Amniotic epithelial cell (primary cell): Measurements from ENCODE around the gene ATG16L2.

ENCODE experiments used
- DNase-seq: peaks from one replicate; pipeline ENCODE4 v3.0.0-alpha.2; 2010; ENCODE audit warnings: low read depth

Gene ATG16L2, protein sequence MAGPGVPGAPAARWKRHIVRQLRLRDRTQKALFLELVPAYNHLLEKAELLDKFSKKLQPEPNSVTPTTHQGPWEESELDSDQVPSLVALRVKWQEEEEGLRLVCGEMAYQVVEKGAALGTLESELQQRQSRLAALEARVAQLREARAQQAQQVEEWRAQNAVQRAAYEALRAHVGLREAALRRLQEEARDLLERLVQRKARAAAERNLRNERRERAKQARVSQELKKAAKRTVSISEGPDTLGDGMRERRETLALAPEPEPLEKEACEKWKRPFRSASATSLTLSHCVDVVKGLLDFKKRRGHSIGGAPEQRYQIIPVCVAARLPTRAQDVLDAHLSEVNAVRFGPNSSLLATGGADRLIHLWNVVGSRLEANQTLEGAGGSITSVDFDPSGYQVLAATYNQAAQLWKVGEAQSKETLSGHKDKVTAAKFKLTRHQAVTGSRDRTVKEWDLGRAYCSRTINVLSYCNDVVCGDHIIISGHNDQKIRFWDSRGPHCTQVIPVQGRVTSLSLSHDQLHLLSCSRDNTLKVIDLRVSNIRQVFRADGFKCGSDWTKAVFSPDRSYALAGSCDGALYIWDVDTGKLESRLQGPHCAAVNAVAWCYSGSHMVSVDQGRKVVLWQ

DNA sequence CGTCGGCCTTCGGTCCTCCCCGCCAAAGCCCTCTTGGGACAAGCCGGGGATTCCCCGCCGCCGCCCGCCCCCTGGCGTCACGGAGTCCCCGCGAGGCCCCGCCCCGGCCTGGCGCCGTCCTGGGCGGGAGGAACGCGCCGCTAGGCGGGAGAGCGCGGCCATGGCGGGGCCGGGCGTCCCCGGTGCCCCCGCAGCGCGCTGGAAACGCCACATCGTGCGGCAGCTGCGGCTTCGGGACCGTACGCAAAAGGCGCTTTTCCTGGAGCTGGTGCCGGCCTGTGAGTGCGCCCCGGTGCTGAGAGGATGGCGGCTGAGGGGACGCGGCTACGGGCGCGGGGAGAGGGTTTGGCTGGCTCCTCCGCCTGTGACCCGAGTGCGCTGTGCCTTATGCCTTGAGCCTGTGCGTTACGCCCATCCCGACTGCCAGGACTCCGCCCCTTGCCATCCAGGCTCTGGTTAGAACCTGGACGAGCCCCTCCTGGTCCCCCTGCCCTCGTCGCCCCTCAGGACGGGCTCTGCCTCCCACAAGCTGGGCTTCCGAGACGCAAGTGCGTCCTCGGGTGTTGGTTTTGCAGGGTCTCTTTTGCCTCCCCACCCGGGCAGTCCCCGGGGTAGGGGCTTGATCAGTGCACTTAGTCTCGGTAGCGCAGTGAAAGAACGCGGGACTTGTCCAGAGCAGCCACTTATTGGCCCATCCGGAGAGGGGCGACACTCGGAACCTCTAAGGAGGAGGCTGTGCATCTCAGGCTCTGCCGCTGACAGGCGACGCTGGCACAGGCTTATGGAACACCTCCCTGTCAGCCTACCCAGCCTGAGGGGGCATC, at the start of gene ATG16L2:
TSS of gene ATG16L2 (plus strand) at position 126 of the 824 bp plus-strand sequence. CDS start at position 161, 35 bp downstream.
- peak; percentile 70 for DNase-seq

DNA sequence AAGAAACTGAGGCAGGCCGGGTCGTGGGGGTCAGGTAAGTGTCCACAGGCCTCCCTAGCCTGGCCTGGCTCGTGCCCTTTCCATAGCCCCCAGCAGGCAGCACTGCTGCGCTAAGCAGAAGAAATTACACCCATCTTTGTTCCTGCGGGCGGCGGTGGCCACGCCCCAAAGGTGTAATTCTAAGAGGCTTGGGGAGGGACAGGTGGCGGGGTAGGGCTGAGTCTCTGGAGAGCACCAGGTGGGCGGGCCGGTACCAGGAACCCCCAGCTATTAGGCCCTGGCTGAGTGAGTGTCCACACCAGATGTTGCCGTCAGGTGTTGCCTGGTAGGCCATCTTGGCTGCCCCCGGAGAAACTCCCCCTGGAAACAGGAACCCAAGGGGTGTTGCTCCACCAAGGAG, 49.7 kb upstream of the ATG16L2 start:
- DNase-seq, result no peak

DNA sequence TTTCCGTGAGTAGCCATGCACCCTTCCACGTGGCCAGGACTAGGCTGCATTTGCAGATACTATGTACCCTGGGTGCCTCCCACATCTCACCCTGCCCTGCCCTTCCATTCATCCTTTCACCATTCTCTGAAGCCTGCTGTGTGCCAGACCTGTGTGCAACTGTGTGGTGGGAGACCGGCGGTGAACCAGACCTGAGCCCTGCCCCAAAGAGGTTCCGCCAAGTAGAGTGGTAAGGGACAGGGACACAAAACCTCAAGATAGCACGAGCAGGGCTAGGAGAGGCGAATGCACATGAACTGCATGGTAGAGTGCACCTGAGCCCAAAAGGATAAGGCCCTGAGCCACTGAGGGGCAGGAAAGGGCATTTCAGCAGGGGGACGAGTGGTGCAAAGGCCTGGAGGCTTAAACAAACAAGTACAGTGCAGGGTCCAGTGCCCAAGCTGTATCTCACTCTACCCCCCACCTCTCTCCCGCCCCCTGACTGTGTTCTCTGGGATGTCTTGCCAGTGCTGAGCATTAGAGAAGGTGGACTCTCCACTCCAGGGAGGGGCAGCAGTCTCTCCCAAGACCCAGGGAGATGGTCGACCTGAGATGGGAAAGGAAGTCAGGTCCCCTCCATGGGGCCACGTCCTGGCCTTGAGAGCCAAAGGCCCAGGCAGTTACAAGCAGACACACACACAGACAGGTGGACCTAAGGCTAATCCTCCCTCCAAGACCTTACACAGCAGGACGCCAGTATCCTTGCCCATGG, 47.9 kb upstream of the ATG16L2 start:
- DNase-seq, result no peak

DNA sequence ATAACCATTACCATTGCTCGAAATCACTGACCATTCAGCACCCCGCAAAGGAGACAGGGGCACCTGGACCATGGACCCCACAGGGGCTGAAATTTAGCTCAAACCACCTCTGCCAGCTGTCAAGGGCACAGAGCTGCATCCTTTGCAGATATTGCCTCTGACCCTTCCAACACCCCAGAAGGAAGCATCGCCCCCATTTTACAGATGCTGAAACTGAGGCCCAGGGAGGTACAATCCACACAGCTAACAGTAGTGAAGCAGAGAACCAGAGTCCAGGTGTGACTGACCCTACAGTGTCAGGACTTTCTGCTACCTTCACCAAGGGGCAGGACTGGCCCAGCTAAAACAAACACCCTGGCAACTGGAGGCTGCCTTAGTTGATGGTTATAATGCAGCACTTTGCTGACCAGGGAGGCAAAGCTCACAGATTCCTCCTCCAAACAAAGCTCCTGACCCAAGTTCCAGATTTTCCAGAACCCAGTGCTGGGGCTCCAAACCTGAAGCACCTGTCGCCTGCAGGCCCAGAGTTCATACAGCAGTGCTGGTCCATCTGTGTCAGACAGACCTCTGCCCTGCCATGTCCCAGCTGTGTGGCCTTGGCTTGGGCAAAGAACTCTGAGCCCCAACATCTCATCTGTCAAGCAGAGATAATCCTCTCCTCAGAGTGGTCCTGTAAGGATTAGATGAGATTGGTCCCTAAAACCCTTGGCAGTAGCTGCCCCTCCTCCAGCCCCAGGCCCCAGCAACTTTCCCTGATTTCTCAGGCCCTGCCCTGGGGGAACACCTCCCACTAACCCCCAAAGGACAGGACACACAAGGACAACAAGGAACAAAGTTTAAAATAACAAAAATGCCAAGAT, 46.8 kb upstream of the ATG16L2 start:
- no peak for DNase-seq

DNA sequence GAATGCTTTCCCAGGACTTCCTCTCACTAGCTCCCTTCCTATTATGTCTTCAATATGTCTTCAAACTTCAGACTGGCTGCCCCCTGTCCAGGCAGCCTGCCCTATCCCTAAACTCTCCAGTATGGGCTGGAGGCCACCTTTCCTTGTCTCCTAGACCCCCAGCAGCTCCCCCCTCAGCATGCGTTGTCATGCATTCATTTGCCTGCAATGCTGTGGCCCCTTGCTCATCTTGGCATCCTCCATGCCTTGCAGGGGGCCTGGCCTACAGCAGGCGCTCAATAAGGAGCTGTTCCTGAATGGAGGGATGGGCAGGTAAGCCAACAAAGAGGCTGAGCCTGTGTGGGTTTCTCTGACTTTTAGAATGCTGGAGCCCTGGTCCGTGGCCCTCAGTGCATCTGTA, 45.6 kb upstream of the ATG16L2 start:
- no peak for DNase-seq

DNA sequence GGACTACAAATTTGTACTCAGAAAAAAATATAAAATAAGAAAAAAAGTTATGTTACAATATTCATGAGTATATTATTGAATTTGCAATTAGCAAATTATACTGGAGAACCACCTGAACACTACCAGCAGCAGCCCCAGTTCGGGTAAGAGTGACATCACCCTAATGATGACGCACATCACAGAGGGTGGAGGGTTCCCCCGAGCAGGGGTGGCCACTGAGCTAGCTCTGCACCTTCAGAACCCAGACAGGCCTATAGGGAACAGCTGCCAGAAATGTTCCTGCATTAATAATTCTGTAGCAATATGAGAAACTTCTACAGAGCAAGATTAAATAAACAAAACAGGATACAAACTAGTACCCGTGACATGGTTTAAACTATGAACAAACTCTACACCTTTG, 44.5 kb upstream of the ATG16L2 start:
- DNase-seq, result peak; percentile 47

DNA sequence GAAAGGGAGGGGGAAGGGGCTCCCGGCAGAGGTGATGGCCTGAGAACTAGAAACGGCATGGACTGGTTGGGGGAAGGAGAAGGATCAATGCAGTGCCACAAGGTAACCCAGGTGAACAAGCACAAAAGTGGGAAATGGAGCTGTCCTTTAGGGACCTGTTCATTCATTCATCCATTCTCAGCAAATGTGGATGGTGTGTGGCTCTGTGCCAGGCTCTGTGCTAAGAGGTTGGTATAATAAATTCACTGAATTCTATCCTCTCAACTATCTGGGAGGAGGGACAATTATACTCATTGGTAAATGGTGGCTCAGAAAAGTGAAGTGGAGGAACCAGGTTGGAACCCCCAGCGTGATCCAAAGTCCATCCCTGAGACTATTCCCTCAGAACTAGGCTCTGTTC, 43.4 kb upstream of the ATG16L2 start:
- DNase-seq, result no peak

DNA sequence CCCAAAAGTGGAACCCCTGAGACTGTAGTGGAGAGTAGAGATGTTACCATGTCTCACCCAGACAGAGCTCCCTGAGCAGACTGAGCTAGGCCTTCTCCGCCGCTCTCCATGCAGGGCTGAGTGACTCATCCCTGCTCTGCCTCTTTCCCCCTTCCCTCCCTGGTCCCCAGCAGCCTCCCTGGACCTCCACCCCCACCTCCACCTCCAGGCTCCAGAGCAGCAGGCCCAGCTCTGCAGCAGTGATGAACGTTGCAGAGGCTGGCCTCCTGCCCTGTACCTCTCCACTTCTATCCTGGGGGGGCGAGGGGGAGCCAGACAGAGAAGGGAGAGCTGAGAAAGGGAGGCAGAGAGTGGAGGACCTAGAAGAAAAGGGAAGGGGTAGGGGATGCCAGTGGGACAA, 42.7 kb upstream of the ATG16L2 start:
- DNase-seq, result peak; percentile 74

DNA sequence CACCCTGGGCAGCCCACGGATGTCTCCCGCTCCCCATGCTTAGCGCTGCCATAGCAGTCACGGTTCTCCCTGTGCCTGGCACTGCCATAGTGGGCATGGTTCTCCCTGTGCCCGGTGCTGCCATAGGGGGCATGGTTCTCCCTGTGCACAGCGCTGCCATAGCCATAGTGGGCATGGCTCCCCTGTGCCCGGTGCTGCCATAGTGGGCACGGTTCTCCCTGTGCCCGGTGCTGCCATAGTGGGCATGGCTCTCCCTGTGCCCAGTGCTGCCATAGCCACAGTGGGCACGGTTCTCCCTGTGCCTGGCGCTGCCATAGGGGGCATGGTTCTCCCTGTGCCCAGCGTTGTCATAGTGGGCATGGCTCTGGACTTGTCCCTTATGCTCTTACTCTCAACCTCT, 42.2 kb upstream of the ATG16L2 start:
- no peak for DNase-seq

DNA sequence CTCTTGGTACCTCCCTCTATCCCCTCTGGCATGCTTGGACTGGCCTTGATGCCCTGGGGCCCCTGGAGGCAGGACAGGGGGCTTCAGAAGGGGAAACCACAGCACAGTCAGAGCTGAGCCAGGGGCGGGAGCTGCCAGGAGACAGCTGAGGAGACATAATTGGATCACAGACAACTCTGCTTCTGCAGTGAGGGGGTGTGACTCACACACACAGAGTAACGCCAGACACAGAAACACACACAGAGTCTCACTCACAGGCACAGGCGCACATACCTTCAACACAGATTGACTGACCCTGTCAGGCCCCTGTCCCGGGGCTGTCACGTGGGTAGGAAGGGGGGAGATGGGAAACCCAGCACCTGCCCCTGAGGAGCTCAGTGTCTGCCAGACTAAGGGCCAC, 40.9 kb upstream of the ATG16L2 start:
- DNase-seq, result peak; percentile 91

DNA sequence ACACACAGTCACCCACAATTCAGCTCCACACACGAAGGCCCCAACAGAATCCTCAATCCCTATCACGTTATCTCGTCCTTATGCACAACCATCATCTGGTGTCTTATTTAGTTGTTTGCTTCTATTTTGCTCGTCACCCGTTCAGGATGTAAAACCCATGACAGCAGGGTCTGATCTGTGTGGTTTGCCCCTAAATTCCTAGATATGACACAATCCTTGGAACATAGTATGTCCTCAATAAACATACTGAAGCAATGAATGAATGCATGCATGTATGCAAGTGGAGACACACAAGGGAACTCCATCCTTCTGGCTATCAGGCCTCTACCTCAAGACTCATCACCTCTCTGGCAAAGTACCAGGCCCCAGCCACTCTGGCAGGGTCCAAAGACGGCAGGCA, 40.5 kb upstream of the ATG16L2 start:
- DNase-seq, result peak; percentile 25

DNA sequence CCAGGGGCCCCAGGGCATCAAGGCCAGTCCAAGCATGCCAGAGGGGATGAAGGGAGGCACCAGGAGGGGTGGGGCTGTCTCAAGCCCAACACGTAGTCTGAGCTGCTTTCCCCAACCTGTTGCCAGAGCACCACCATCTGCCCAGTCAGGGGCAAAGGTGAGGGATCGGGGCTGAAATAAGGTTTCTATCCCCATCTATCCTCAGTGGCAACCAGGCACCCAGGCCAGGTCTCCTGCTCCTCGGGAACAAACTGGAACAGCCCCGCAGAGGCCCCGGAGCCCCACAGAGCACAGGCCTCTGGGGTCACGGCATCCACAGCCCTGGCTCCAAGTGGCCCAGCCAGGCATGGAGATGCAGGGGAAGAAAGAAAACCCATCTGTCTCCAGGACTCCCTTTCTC, 39.7 kb upstream of the ATG16L2 start:
- DNase-seq, result no peak

DNA sequence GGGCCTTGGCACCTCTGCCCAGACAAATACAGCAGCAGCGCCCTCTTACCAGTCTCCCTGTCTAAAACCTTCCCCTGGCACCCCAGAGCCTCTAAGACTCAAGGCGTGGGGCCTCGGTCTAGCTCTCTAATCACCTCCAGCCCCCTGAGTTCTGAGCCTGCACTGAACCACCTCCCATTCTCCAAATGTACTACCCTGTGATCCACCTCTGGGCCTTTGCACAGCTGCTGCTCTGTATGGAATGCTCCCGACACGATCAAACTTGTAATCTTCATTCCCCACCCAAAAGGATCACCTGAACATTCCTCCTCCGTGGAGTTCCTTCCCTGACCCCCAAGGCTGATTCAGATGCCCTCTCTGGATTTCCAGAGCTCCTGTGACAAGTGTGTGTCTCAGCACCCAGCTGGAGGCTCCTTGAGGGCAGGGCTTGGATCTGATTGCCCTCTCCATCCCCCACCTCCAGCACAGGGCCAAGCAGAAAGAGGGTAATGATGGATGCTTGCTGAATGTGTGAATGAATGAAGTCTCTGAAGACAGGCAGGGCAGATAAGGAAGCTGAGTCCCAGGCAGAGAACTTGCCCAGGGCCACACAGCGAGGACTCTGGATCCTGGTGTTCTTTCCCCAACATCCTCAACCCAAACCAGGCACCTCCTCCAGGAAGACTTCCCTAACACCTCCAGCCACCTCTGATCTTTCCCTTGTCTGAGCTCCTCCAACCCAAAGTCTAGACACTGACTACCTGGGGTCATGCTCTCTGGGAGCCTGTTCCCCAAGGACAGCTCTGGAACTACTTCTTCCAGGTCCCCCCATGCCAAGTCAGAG, 38.7 kb upstream of the ATG16L2 start:
- no peak for DNase-seq

DNA sequence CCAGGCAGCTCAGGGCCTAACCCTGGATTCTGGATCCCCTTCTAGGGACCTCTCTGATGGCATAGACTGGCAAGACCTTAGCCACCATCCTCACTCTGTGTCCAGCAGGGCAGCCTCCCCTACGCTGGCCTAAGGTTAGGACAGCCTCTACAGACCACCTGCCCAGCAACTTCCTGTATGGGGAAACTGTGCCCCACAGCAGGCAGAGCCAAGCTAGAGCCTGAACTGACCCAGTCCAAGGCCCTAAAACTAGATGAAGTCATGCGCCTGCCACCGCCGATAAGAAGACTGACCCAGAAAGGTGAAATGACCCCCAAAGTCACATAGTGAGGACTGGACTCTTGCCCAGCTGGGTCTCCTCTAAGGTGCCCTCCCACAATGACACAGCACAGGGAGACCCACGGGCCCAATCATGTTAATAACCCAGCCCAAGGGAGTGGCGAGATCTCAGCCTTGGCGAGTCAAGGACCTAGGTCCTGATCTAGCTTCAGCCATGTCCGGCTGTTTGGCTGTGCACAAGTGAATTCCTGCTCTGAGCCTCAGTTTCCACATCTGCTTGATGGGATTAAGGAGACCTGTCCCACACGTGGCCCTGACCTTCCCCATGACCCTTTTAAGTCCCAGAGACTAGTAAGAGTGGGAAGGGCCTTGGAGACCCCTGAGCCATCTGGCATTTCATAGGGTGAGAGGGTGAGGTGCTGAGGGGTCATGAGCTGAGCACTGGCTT, 37.9 kb upstream of the ATG16L2 start:
- DNase-seq, result no peak

DNA sequence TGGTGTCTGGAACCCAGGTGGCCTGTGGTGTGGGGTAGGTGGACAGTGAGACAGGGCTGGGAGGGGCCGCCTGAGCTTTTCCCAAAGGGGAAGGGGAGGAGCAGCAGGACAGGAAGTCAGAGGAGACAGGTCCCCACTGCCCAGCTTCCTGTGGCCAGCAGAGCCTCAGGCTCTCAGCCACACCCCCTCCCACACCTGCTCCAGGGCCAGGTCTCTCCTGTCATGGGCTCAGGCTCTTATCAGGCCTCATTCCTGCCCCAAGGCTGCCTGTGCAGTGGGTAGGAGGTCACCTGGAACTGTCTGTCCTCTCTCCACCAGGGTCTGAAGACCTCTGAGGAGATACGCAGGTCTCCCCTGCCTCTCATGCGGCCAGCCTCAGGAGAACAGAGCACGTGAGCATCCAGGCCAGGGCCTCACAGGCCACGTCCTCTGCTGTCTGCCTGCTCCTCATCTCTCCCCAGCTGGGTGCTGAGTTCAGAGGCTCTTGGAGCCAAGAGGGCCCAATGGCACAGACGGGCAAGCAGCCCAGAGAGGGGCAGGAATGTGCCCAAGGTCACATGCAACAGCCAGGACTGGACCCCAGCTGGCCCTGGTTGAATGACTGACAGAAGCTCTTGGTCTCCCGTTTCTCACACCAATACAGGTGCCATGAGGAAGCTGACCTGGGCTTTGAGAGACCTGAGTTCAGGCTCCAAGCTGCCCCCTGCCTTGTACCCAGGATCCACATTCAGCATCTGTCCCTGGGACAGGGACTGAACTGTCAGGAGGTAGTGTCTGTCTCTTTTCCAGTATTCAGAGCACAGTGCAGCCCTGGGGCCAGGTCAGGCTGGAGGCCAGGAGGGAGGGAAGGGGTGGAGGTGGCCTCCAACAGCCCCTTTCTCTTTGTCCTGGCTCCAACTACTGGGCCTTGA, 37.1 kb upstream of the ATG16L2 start:
- no peak for DNase-seq

DNA sequence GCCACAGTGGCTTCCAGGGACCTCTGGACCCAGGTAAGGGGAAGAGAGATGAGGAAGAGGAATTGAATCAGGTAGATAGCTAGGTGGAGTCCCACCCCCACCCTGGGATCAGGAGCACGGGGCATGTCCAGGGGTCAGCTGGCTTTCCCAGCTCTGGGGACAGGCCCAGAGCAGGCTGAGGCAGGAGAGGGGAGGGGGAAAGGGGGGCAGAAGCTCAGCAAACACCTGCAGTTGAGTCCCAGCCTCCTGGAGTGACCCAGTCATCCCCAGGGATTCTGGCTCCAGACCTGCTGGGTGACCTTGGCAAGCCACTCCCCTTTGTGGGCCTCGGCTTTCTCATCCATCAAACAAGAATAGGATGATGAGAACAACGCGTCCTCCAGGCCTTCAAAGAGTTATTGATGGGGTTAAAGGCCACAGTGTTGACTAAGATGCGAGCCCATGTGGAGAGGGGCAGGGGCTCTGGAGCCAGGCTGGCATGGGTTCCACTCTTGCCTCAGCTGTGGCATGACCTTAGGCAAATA, 36.4 kb upstream of the ATG16L2 start:
- DNase-seq, result peak; percentile 73

DNA sequence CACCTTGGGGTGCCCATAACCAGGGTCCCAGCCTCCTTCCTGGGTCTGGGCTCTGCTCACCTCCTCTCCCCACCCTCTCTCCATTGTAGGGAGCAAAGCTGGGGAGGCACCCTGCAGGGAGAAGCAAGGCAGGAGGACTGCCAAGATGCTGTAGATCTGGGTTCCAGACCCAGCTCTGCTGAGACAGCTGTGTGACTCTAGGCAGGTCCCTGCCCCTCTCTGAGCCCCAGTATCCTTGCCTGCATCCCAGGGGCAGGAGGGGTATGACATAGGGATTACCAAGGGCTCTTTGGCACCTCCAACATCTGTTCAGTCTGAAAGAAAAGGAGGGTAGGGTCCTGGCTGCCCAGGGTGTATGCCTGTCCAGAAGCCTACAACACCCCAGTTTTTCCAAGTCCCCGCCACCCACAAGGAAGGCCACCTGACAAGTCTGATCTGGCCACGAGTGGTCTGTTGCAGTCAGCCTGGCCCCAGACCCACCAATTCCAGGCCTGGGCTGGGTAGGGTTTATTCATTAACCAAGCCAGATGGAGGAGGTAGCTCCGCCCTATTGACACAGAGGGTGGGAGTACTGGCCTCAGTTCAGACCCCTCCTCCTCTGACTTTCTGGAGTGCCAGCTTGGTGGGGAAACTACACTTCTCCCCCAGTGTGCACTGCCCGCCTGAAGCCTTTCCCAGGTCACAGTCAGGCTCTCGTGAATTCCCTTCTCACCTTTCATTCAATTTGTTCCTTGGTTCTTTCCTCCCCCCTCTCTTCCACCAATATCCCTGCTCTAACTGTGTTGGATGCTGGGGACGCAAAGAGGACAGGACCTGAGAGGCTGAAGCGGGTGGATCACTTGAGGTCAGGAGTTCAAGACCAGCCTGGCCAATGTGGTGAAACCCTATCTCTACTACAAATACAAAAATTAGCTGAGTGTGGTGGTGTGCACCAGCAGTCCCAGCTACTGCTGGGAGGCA, 35.4 kb upstream of the ATG16L2 start:
- no peak for DNase-seq
